Chondrocyte (in vitro differentiated cells): ENCODE results near the gene TGM3. TPM values are rescaled to one million over a fixed set of nuclear protein-coding genes. Genes with fewer than 3 reads are reported as not detected.

Experiments
- DNase-seq: peaks from one replicate; pipeline ENCODE4 v3.0.0; 2021; ENCODE audit warnings: mixed read lengths, low spot score
- H3K27ac Mint-ChIP-seq: one replicate; pipeline ENCODE4 v1.8.0; 2021; ENCODE audit warnings: mild to moderate bottlenecking, moderate library complexity, mixed read lengths; ENCODE audit not compliant: unreplicated experiment
- H3K27me3 Mint-ChIP-seq: 2 replicates; pipeline ENCODE4 v1.8.0; 2021; ENCODE audit warnings: low read depth, mixed read lengths
- H3K36me3 Mint-ChIP-seq: 2 replicates; pipeline ENCODE4 v1.8.0; 2021; ENCODE audit warnings: low read depth, mixed read lengths
- H3K4me1 Mint-ChIP-seq: 2 replicates; pipeline ENCODE4 v1.8.0; 2021; ENCODE audit warnings: low read depth, mild to moderate bottlenecking, mixed read lengths
- H3K4me3 Mint-ChIP-seq: one replicate; pipeline ENCODE4 v1.8.0; 2021; ENCODE audit warnings: mild to moderate bottlenecking, moderate library complexity, mixed read lengths; ENCODE audit not compliant: unreplicated experiment
- H3K9me3 Mint-ChIP-seq: 2 replicates; pipeline ENCODE4 v1.8.0; 2021; ENCODE audit warnings: low read depth, mixed read lengths
- CTCF ChIP-seq: fragments of 200-600 bp; sonication (generic); IDR thresholded peaks from 2 replicates; pipeline ENCODE4 v1.5.0; 2021; ENCODE audit warnings: antibody characterized with exemption, mild to moderate bottlenecking, moderate library complexity
- total RNA-seq: library from RNA; stranded (reverse); gene quantifications from 3 replicates; pipeline ENCODE4 v1.2.1, GENCODE V29; 2021

TGM3 gene
- total RNA-seq, 1 donor from 2014 or later: not detected

- Mint-ChIP-seq H3K4me1 (peaks cover 4% of the 10 kb centered on the region), H3K36me3 (peaks cover 3% of the 10 kb centered on the region), H3K9me3 (peaks cover 33% of the 10 kb centered on the region), H3K27me3 (peaks cover 6% of the 10 kb centered on the region), H3K4me3 (no peak overlapping the region), H3K27ac (no peak overlapping the region)
- no peak for DNase-seq
- TF ChIP-seq CTCF: no peak
Measured at GRCh38 chr20:2365091-2365490, 69.3 kb downstream of the TGM3 start.

GRCh38 chr20:2365666-2366065, 69.9 kb downstream of the TGM3 start:
- DNase-seq: no peak
- TF ChIP-seq CTCF: no peak
- Mint-ChIP-seq H3K36me3 (peaks cover 3% of the 10 kb centered on the region), H3K4me3 (no peak overlapping the region), H3K4me1 (peaks cover 4% of the 10 kb centered on the region), H3K9me3 (peaks cover 29% of the 10 kb centered on the region), H3K27ac (no peak overlapping the region), H3K27me3 (peaks cover 6% of the 10 kb centered on the region)

GRCh38 chr20:2368621-2369020, 72.8 kb downstream of the TGM3 start:
- Mint-ChIP-seq H3K4me1 (peaks cover 4% of the 10 kb centered on the region), H3K27ac (no peak overlapping the region), H3K9me3 (peaks cover 17% of the 10 kb centered on the region), H3K36me3 (peaks cover 2% of the 10 kb centered on the region), H3K4me3 (no peak overlapping the region), H3K27me3 (peaks cover 19% of the 10 kb centered on the region)
- no peak for TF ChIP-seq CTCF
- DNase-seq: no peak

GRCh38 chr20:2373098-2373497, 77.3 kb downstream of the TGM3 start:
- peaks cover 14% of the 10 kb centered on the region for H3K9me3 Mint-ChIP-seq
- DNase-seq: no peak
- peaks cover 20% of the 10 kb centered on the region for H3K27me3 Mint-ChIP-seq
- no peak for TF ChIP-seq CTCF
- no peak overlapping the region for H3K4me3 Mint-ChIP-seq
- no peak overlapping the region for H3K27ac Mint-ChIP-seq
- H3K4me1 Mint-ChIP-seq: no peaks in the 10 kb centered on the region
- peaks cover 2% of the 10 kb centered on the region for H3K36me3 Mint-ChIP-seq

GRCh38 chr20:2374346-2375125, 78.7 kb downstream of the TGM3 start:
- Mint-ChIP-seq H3K27me3 (peaks cover 18% of the 10 kb centered on the region), H3K4me3 (no peak overlapping the region), H3K36me3 (no peaks in the 10 kb centered on the region), H3K9me3 (no peaks in the 10 kb centered on the region), H3K27ac (no peak overlapping the region), H3K4me1 (no peaks in the 10 kb centered on the region)
- DNase-seq: no peak
- TF ChIP-seq CTCF: no peak
